OCI-LY7 (cell line): Measurements from ENCODE around the gene ABHD18.

ENCODE experiments used
- CTCF ChIP-seq: fragments of 200-600 bp; sonication (generic); conservative IDR thresholded peaks from 2 replicates; pipeline ENCODE4 v1.5.1; 2014; ENCODE audit warnings: mild to moderate bottlenecking, antibody characterized with exemption, low read length, moderate library complexity, mixed read lengths
- EZH2phosphoT487 ChIP-seq: fragments of 200-600 bp; sonication (generic); IDR thresholded peaks from 2 replicates; pipeline ENCODE4 v1.6.1; 2018; ENCODE audit warnings: low read depth, borderline replicate concordance, mild to moderate bottlenecking, mixed run types, antibody characterized with exemption, low read length, moderate library complexity, mixed read lengths

GRCh38 chr4:127916512-127916911 lies 48.7 kb upstream of the ABHD18 start:
- TF ChIP-seq CTCF (no peak), EZH2phosphoT487 (no peak)
